GM23338 (cell line): ENCODE measurements around the gene IL13.

Source experiments
- CTCF ChIP-seq, 2 experiments: fragments of 200-600 bp in 1 of 2; sonication (generic) in 1 of 2; conservative IDR thresholded peaks; 2 replicates each; pipeline versions ENCODE4 v1.5.1 to v1.6.1; 2016 to 2017; ENCODE audit warnings: antibody characterized with exemption in 2 of 2, low read depth in 2 of 2, mild to moderate bottlenecking in 2 of 2, moderate library complexity in 1 of 2
- POLR2AphosphoS5 ChIP-seq: IDR thresholded peaks from 2 replicates; pipeline ENCODE4 v1.6.1; 2016; ENCODE audit warnings: antibody characterized with exemption, low read depth
- TF ChIP-seq, protein P1 (sequence below): IDR thresholded peaks from 2 replicates; pipeline ENCODE4 v1.6.1; 2016; ENCODE audit warnings: antibody characterized with exemption

- TF ChIP-seq POLR2AphosphoS5 = no peak
- no peak for TF ChIP-seq CTCF (conservative IDR thresholded peaks at IDR 0.05; ENCODE audit: low read depth in 2 of 2)
- TF ChIP-seq, protein P1, sequence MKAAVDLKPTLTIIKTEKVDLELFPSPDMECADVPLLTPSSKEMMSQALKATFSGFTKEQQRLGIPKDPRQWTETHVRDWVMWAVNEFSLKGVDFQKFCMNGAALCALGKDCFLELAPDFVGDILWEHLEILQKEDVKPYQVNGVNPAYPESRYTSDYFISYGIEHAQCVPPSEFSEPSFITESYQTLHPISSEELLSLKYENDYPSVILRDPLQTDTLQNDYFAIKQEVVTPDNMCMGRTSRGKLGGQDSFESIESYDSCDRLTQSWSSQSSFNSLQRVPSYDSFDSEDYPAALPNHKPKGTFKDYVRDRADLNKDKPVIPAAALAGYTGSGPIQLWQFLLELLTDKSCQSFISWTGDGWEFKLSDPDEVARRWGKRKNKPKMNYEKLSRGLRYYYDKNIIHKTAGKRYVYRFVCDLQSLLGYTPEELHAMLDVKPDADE = no peak
Observed at GRCh38 chr5:132684491-132684890, 26.5 kb downstream of the IL13 start.
